Left lung (tissue), 10 donors: ENCODE results near the gene ENSA. TPM values are rescaled to one million over a fixed set of nuclear protein-coding genes. Genes with fewer than 3 reads are reported as not detected.
"Not testable (repeated sequence)": the region's sequence is repeated elsewhere in the genome, so short reads cannot be mapped to it uniquely, and the experiment has no call there.

ENCODE experiments used
- ATAC-seq: fragments of 200-7000 bp; cut with Tn5 transposase; one replicate; pipeline ENCODE4 v1.9.1; 2020; ENCODE audit warnings: moderate library complexity
- DNase-seq, 4 donors: peaks; one replicate each; pipeline ENCODE4 v3.0.0-alpha.2; 2013 to 2020
- H3K27ac ChIP-seq, 2 donors: fragments of 200-600 bp; sonication (generic) in 1 of 2; one replicate each; pipeline versions ENCODE4 v1.5.0 to v1.8.0; 2020 to 2021
- H3K27me3 ChIP-seq, 2 donors: fragments of 200-600 bp; sonication (generic) in 1 of 2; one replicate each; pipeline versions ENCODE4 v1.5.0 to v1.8.0; 2020 to 2021
- H3K36me3 ChIP-seq, 2 donors: fragments of 200-600 bp; sonication (generic) in 1 of 2; one replicate each; pipeline versions ENCODE4 v1.5.0 to v1.8.0; 2020 to 2021
- H3K4me1 ChIP-seq, 2 donors: fragments of 200-600 bp; one replicate each; pipeline ENCODE4 v1.8.0; 2021
- H3K4me3 ChIP-seq, 2 donors: fragments of 200-600 bp; sonication (generic) in 1 of 2; one replicate each; pipeline versions ENCODE4 v1.5.0 to v1.8.0; 2020 to 2021; ENCODE audit warnings: mild to moderate bottlenecking in 1 of 2
- H3K9me3 ChIP-seq, 2 donors: fragments of 200-600 bp; sonication (generic) in 1 of 2; one replicate each; pipeline versions ENCODE4 v1.5.0 to v1.8.0; 2020 to 2021
- CTCF ChIP-seq, 2 donors: fragments of 200-600 bp; sonication (generic) in 1 of 2; IDR thresholded peaks; one replicate each; pipeline versions ENCODE4 v1.5.0 to v1.8.0; 2021; ENCODE audit warnings: antibody characterized with exemption in 2 of 2
- intact Hi-C, 2 donors: fragments of 100-400 bp; cut with DNase I; formaldehyde crosslinking; loops; one replicate each; pipeline versions ENCODE4 v1.11.2 to v1.14.2; 2022
- polyA plus RNA-seq, 6 donors: library from polyadenylated mRNA; unstranded; fragments of 120-200 nt; gene quantifications; one replicate each; pipeline ENCODE4 v1.2.1, GENCODE V29; 2013; ENCODE audit not compliant: insufficient read length in 6 of 6
- total RNA-seq, 2 donors: library from RNA; stranded (reverse); fragmentation: NEBNext Ultra II Directional; extraction: Animal tissue kit (Norgen Biotek cat#: 25700); gene quantifications; one replicate each; pipeline ENCODE4 v1.2.1, GENCODE V29; 2021
- donor health status: DM: no; HTN: yes; CAD: no.
- donor health status: DM: no; HTN: no; CAD: no.

Gene ENSA
- total and polyA plus RNA-seq, 8 donors = 180 to 218 (median 203) TPM

GRCh38 chr1:150574260-150575071 lies 54.9 kb downstream of the ENSA start:
- Histone ChIP-seq H3K27ac (peak overlapping the region; percentile 99 to 100), H3K4me3 (peak overlapping the region; percentile 75 to 91), H3K9me3 (no peaks in the 10 kb centered on the region), H3K27me3 (no peaks in the 10 kb centered on the region), H3K36me3 (peaks cover 6 to 89% of the 10 kb centered on the region in 2 donors), H3K4me1 (peaks cover 37 to 66% of the 10 kb centered on the region in 2 donors)
- no peak for ATAC-seq
- no peak for DNase-seq
- intact Hi-C loops = no loop called here
- TF ChIP-seq CTCF (IDR thresholded peaks at IDR 0.05) = no peak

GRCh38 chr1:150573648-150574071 lies 55.8 kb downstream of the ENSA start:
- Histone ChIP-seq H3K36me3 (peaks cover 6 to 90% of the 10 kb centered on the region in 2 donors), H3K4me1 (peaks cover 45 to 74% of the 10 kb centered on the region in 2 donors), H3K27ac (peak overlapping the region; percentile 100), H3K4me3 (peak overlapping the region in 1 of 2 donors; percentile 91)
- DNase-seq, intact Hi-C loops, ATAC-seq, H3K27me3 ChIP-seq, H3K9me3 ChIP-seq: not testable (repeated sequence)

- no peak for ATAC-seq
- H3K27ac ChIP-seq = peak overlapping the region; percentile 100
- no peaks in the 10 kb centered on the region for H3K27me3 ChIP-seq
- peak overlapping the region in 1 of 2 donors; percentile 91 for H3K4me3 ChIP-seq
- peaks cover 6 to 86% of the 10 kb centered on the region in 2 donors for H3K36me3 ChIP-seq
- H3K4me1 ChIP-seq = peaks cover 51 to 80% of the 10 kb centered on the region in 2 donors
- no peak for TF ChIP-seq CTCF (IDR thresholded peaks at IDR 0.05)
- H3K9me3 ChIP-seq = no peaks in the 10 kb centered on the region
- no peak for DNase-seq
- intact Hi-C loops = no loop called here
These were observed 56.3 kb downstream of the ENSA start for GRCh38 chr1:150572918-150573647.

Other genes starting within 250 kb of the ENSA start
- 10 to 100 TPM; 18.5 to 21.7 TPM for gene TARS2, start 142.2 kb downstream of the ENSA start, total RNA-seq
- gene TARS2, start 142.2 kb downstream of the ENSA start, polyA plus RNA-seq = 10 to 100 TPM; 24.1 to 29.4 (median 26.8) TPM
- 10 to 100 TPM; 21.3 to 65.2 TPM for gene ECM1, start 121.5 kb downstream of the ENSA start, total RNA-seq
- 1 to 10 TPM; 1.9 to 3.4 (median 3.2) TPM for gene ECM1, start 121.5 kb downstream of the ENSA start, polyA plus RNA-seq
- not detected for gene FALEC, start 113.9 kb downstream of the ENSA start, total RNA-seq
- gene FALEC, start 113.9 kb downstream of the ENSA start, polyA plus RNA-seq = 1 to 10 TPM in 5 of 6 donors, under 1 TPM in 1; 0.50 to 1.9 (median 1.2) TPM
- gene ADAMTSL4, start 80.2 kb downstream of the ENSA start, total RNA-seq = 10 to 100 TPM; 52.9 to 76.0 TPM
- gene ADAMTSL4, start 80.2 kb downstream of the ENSA start, polyA plus RNA-seq = 10 to 100 TPM; 13.0 to 25.7 (median 19.5) TPM
- gene MCL1, start 50.0 kb downstream of the ENSA start, total RNA-seq = 100 to 1,000 TPM; 266 to 280 TPM
- gene MCL1, start 50.0 kb downstream of the ENSA start, polyA plus RNA-seq = 100 to 1,000 TPM; 114 to 260 (median 173) TPM
- gene GOLPH3L, start 67.5 kb upstream of the ENSA start, total RNA-seq = 10 to 100 TPM; 28.1 to 38.2 TPM
- 10 to 100 TPM; 34.3 to 41.7 (median 39.6) TPM for gene GOLPH3L, start 67.5 kb upstream of the ENSA start, polyA plus RNA-seq
- 1 to 10 TPM in 1 of 2 donors, under 1 TPM in 1; 0.38 to 2.5 TPM for gene HORMAD1, start 91.3 kb upstream of the ENSA start, total RNA-seq
- under 1 TPM in 3 of 6 donors, not detected in 3; 0.15 to 0.38 (median 0.17) TPM for gene HORMAD1, start 91.3 kb upstream of the ENSA start, polyA plus RNA-seq
- 100 to 1,000 TPM; 320 to 473 TPM for gene CTSS, start 136.2 kb upstream of the ENSA start, total RNA-seq
- 10 to 100 TPM; 21.1 to 32.6 (median 27.1) TPM for gene CTSS, start 136.2 kb upstream of the ENSA start, polyA plus RNA-seq
- gene CTSK, start 178.6 kb upstream of the ENSA start, total RNA-seq = 10 to 100 TPM; 19.9 to 54.5 TPM
- 10 to 100 TPM; 28.7 to 46.8 (median 36.0) TPM for gene CTSK, start 178.6 kb upstream of the ENSA start, polyA plus RNA-seq
- 10 to 100 TPM; 42.9 to 49.8 TPM for gene ARNT, start 247.0 kb upstream of the ENSA start, total RNA-seq
- 10 to 100 TPM; 75.9 to 88.0 (median 79.7) TPM for gene ARNT, start 247.0 kb upstream of the ENSA start, polyA plus RNA-seq